ENCODE data around the gene SNRNP27.

- TF ChIP-seq SMARCA4 (IDR thresholded peaks at IDR 0.05), result no peak
- TF ChIP-seq EZH2 (IDR thresholded peaks at IDR 0.05; ENCODE audit: borderline replicate concordance, low read depth, low read length), result no peak
- TF ChIP-seq PRPF4 (IDR thresholded peaks at IDR 0.05; ENCODE audit: insufficient read depth, low read depth, low read length, poor library complexity, severe bottlenecking), result no peak
- no peak for TF ChIP-seq TARDBP (IDR thresholded peaks at IDR 0.05)
- no peak for TF ChIP-seq TAF1 (IDR thresholded peaks at IDR 0.05; ENCODE audit: control insufficient read depth, extremely low read depth, insufficient read depth, low read length, severe bottlenecking)
- TF ChIP-seq ZEB2 (IDR thresholded peaks at IDR 0.05), result no peak
- TF ChIP-seq, protein P1, sequence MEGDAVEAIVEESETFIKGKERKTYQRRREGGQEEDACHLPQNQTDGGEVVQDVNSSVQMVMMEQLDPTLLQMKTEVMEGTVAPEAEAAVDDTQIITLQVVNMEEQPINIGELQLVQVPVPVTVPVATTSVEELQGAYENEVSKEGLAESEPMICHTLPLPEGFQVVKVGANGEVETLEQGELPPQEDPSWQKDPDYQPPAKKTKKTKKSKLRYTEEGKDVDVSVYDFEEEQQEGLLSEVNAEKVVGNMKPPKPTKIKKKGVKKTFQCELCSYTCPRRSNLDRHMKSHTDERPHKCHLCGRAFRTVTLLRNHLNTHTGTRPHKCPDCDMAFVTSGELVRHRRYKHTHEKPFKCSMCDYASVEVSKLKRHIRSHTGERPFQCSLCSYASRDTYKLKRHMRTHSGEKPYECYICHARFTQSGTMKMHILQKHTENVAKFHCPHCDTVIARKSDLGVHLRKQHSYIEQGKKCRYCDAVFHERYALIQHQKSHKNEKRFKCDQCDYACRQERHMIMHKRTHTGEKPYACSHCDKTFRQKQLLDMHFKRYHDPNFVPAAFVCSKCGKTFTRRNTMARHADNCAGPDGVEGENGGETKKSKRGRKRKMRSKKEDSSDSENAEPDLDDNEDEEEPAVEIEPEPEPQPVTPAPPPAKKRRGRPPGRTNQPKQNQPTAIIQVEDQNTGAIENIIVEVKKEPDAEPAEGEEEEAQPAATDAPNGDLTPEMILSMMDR (IDR thresholded peaks at IDR 0.05 in 2 of 3, conservative IDR thresholded peaks at IDR 0.05 in 1 of 3; ENCODE audit: insufficient read depth in 2 of 3, low read depth in 1 of 3, low read length in 3 of 3), result no peak
- TF ChIP-seq SIN3B (IDR thresholded peaks at IDR 0.05; ENCODE audit: low read depth), result no peak
- no peak for TF ChIP-seq DNMT1 (IDR thresholded peaks at IDR 0.05)
These were observed 8.6 kb downstream of the SNRNP27 start for GRCh38 chr2:69902213-69902922.
